Measurements from ENCODE around the gene ASCL1. TPM values are rescaled to one million over a fixed set of nuclear protein-coding genes. Genes with fewer than 3 reads are reported as not detected.

The ASCL1 gene
- total RNA-seq, 4 donors from 2014 or later: not detected

DNA sequence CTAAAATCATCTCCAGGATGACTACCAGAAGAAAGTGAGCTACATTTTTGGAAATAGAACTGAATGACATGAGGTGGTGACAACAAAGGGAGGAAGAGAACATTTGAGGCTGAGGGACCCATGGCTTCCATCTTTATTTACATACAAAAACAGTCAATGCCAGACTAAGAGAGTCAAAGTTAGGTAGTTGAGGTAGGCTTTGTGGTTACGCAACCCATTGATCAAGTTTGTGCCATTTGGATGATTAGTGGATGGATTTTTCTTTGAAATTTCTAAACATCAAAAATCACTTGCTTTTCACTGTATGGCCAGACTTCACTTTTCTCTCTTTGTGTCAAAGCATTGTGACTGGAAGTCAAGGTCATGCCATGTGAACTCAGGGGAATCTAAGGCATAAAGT is 22.9 kb downstream of the ASCL1 start:
- H3K27me3 ChIP-seq: no peaks in the 10 kb centered on the region
- H3K4me3 ChIP-seq: no peak overlapping the region
- no peaks in the 10 kb centered on the region for H3K36me3 ChIP-seq
- no peak for DNase-seq (ENCODE audit: low spot score in 2 of 2)
- no peaks in the 10 kb centered on the region for H3K4me1 ChIP-seq
- 97% methylated on average over 1 of the region's 1 CpG for WGBS
- TF ChIP-seq, protein P1, sequence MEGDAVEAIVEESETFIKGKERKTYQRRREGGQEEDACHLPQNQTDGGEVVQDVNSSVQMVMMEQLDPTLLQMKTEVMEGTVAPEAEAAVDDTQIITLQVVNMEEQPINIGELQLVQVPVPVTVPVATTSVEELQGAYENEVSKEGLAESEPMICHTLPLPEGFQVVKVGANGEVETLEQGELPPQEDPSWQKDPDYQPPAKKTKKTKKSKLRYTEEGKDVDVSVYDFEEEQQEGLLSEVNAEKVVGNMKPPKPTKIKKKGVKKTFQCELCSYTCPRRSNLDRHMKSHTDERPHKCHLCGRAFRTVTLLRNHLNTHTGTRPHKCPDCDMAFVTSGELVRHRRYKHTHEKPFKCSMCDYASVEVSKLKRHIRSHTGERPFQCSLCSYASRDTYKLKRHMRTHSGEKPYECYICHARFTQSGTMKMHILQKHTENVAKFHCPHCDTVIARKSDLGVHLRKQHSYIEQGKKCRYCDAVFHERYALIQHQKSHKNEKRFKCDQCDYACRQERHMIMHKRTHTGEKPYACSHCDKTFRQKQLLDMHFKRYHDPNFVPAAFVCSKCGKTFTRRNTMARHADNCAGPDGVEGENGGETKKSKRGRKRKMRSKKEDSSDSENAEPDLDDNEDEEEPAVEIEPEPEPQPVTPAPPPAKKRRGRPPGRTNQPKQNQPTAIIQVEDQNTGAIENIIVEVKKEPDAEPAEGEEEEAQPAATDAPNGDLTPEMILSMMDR (IDR thresholded peaks at IDR 0.05): no peak
- no peak for TF ChIP-seq EP300 (IDR thresholded peaks at IDR 0.05)
- no peak for TF ChIP-seq POLR2A (IDR thresholded peaks at IDR 0.05)
- TF ChIP-seq POLR2AphosphoS5 (IDR thresholded peaks at IDR 0.05): no peak
- no peak overlapping the region for H3K27ac ChIP-seq
- H3K9me3 ChIP-seq: no peaks in the 10 kb centered on the region

GRCh38 chr12:102990419-102990818 is 32.9 kb downstream of the ASCL1 start:
- H3K4me3 ChIP-seq: no peak overlapping the region
- no peak overlapping the region for H3K27ac ChIP-seq
- H3K36me3 ChIP-seq: no peaks in the 10 kb centered on the region
- H3K4me1 ChIP-seq: no peaks in the 10 kb centered on the region
- no peak for DNase-seq (ENCODE audit: low spot score in 2 of 2)
- H3K27me3 ChIP-seq: no peaks in the 10 kb centered on the region
- TF ChIP-seq POLR2A (IDR thresholded peaks at IDR 0.05) (no peak), EP300 (IDR thresholded peaks at IDR 0.05) (no peak), POLR2AphosphoS5 (IDR thresholded peaks at IDR 0.05) (no peak)
- TF ChIP-seq, protein P1 (IDR thresholded peaks at IDR 0.05): no peak
- H3K9me3 ChIP-seq: no peaks in the 10 kb centered on the region
- WGBS: 67% methylated on average over 2 of the region's 2 CpGs

- Histone ChIP-seq H3K4me3 (no peak overlapping the region), H3K27me3 (no peaks in the 10 kb centered on the region), H3K4me1 (no peaks in the 10 kb centered on the region), H3K36me3 (no peaks in the 10 kb centered on the region), H3K27ac (no peak overlapping the region), H3K9me3 (peaks cover 2% of the 10 kb centered on the region)
- WGBS: 35% methylated on average over 5 of the region's 5 CpGs
- DNase-seq (ENCODE audit: low spot score in 2 of 2): no peak
- TF ChIP-seq EP300 (IDR thresholded peaks at IDR 0.05): no peak
- TF ChIP-seq, protein P1 (IDR thresholded peaks at IDR 0.05): no peak
- TF ChIP-seq POLR2A (IDR thresholded peaks at IDR 0.05): no peak
- no peak for TF ChIP-seq POLR2AphosphoS5 (IDR thresholded peaks at IDR 0.05)
Measured at GRCh38 chr12:102992297-102992696, 34.8 kb downstream of the ASCL1 start.

DNA sequence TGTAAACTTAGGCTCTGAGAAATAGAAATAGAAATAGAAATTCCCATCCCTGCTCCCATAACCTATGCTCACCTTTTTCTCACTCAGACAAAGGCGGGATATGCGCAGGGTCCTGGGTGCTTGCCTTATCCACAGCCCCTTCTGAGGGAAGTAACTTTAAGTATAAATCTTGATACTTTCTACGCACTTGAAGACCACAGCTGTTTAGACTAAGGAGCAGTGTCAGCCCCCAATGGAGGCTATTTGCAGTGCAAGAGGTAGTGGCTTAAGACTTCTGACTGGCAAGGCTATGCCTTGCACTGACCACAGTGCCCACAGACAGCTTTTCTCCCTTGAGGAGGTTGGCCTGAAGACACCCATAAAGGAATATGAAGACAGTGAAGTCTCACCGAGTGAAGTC is 35.2 kb downstream of the ASCL1 start:
- H3K4me1 ChIP-seq: no peaks in the 10 kb centered on the region
- H3K27me3 ChIP-seq: no peaks in the 10 kb centered on the region
- H3K36me3 ChIP-seq: no peaks in the 10 kb centered on the region
- peaks cover 2% of the 10 kb centered on the region for H3K9me3 ChIP-seq
- no peak overlapping the region for H3K27ac ChIP-seq
- TF ChIP-seq POLR2AphosphoS5 (IDR thresholded peaks at IDR 0.05) (no peak), EP300 (IDR thresholded peaks at IDR 0.05) (no peak), POLR2A (IDR thresholded peaks at IDR 0.05) (no peak)
- TF ChIP-seq, protein P1 (IDR thresholded peaks at IDR 0.05): no peak
- WGBS: 89% methylated on average over 4 of the region's 4 CpGs
- H3K4me3 ChIP-seq: no peak overlapping the region
- DNase-seq (ENCODE audit: low spot score in 2 of 2): no peak

DNA sequence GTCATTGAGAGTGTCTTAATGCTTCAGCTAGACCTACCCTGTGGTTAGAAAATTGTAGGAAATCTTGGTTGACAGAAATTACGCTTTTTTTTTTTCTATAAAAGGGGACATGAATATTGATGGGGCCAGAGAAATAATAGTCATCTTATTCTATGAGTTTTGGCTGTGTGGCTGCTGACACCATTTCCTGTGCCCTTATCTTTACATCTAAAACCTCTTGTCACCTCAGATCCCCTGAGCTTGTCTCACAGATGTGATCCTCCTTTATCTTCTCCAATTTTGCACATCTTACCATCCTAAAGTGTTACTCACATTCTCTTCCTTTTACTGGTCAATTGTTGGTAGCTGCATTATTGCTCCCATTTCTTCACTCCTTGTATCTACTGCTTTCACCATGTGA is 36.1 kb downstream of the ASCL1 start:
- WGBS: 82% methylated on average over 1 of the region's 1 CpG
- Histone ChIP-seq H3K4me1 (no peaks in the 10 kb centered on the region), H3K4me3 (no peak overlapping the region), H3K9me3 (peaks cover 2% of the 10 kb centered on the region), H3K36me3 (no peaks in the 10 kb centered on the region), H3K27ac (no peak overlapping the region), H3K27me3 (no peaks in the 10 kb centered on the region)
- no peak for DNase-seq (ENCODE audit: low spot score in 2 of 2)
- TF ChIP-seq, protein P1 (IDR thresholded peaks at IDR 0.05): no peak
- TF ChIP-seq EP300 (IDR thresholded peaks at IDR 0.05) (no peak), POLR2A (IDR thresholded peaks at IDR 0.05) (no peak), POLR2AphosphoS5 (IDR thresholded peaks at IDR 0.05) (no peak)
